GM12875 (cell line): ENCODE data around the gene ACSS1.

Source experiments
- H3K4me3 ChIP-seq: one replicate; pipeline ENCODE4 v1.5.1; 2011; ENCODE audit warnings: low read depth, low read length, control low read depth
- TF ChIP-seq, protein P1 (sequence below): IDR thresholded peaks from 2 replicates; pipeline ENCODE4 v1.5.1; 2011; ENCODE audit warnings: low read depth, mild to moderate bottlenecking, control low read depth, inconsistent platforms, low read length, moderate library complexity, borderline replicate concordance; ENCODE audit not compliant: insufficient read depth

Gene ACSS1

GRCh38 chr20:25063981-25064380, 6.0 kb upstream of the ACSS1 start:
- no peak overlapping the region for H3K4me3 ChIP-seq
- TF ChIP-seq, protein P1, sequence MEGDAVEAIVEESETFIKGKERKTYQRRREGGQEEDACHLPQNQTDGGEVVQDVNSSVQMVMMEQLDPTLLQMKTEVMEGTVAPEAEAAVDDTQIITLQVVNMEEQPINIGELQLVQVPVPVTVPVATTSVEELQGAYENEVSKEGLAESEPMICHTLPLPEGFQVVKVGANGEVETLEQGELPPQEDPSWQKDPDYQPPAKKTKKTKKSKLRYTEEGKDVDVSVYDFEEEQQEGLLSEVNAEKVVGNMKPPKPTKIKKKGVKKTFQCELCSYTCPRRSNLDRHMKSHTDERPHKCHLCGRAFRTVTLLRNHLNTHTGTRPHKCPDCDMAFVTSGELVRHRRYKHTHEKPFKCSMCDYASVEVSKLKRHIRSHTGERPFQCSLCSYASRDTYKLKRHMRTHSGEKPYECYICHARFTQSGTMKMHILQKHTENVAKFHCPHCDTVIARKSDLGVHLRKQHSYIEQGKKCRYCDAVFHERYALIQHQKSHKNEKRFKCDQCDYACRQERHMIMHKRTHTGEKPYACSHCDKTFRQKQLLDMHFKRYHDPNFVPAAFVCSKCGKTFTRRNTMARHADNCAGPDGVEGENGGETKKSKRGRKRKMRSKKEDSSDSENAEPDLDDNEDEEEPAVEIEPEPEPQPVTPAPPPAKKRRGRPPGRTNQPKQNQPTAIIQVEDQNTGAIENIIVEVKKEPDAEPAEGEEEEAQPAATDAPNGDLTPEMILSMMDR: no peak

- no peak overlapping the region for H3K4me3 ChIP-seq
- TF ChIP-seq, protein P1: no peak
These were observed 5.6 kb upstream of the ACSS1 start for GRCh38 chr20:25063546-25063945.

DNA sequence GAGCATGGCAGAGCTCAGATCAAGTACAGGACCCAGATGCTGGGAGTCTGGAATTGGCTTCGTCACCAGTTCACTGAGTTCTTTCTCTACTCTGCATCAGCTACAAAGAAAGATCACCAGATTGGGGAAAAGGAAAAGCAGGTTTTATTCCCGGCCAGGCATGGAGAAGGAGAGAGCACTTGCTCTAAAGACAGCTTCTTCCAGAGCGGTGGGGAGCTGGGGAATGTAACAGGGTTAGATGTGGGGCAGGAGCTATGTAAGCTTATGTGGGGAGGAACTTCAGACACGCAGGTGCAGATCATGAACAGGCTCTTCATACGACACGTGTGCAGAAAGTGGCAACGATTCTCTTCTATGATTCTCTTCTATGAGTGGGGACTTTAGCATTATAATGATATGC, 4.9 kb upstream of the ACSS1 start:
- H3K4me3 ChIP-seq: no peak overlapping the region
- TF ChIP-seq, protein P1: no peak

- TF ChIP-seq, protein P1: no peak
- H3K4me3 ChIP-seq: no peak overlapping the region
These were observed 4.0 kb upstream of the ACSS1 start for GRCh38 chr20:25061821-25062530.

DNA sequence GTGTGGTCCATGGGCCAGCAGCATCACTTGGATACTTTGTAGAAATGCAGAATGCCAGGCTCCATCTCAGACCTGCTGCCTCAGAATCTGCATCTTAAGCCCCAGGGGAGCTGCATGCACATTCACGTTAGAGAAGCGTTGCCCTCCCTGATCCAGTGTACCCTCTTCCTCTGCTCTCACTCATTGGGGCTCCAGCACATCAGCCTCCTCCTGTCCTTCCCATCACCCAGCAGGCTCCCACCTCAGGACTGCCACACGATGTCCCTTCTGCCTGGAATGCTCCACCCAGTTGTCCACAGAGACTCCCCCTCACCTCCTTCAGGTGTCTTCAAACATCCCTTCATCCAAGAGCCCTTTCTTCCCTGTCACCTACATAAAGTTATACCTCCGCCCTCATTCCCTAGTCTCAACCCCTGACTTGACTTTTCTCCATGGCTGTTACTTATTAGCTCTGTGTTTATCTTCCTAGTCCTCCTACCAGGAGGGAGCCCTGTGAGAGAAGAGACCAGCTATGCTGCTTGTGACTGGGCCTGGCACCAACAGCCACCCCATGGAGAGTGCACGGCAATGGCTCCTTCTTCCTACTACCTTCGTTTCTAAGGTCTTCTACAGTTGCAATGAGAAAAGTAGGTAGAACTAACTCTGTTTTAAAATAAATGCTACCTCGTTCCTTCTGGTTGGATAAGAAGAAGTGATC, 3.3 kb upstream of the ACSS1 start:
- TF ChIP-seq, protein P1: no peak
- no peak overlapping the region for H3K4me3 ChIP-seq

- no peak overlapping the region for H3K4me3 ChIP-seq
- TF ChIP-seq, protein P1: no peak
These were observed 2.0 kb upstream of the ACSS1 start for GRCh38 chr20:25059866-25060465.
